SK-N-SH (cell line): ENCODE measurements around the gene MAD1L1.

Experiments
- CTCF ChIP-seq: fragments of 200-600 bp; sonication (generic); IDR thresholded peaks from 2 replicates; pipeline ENCODE4 v1.6.1; 2017; ENCODE audit warnings: antibody characterized with exemption, mild to moderate bottlenecking, moderate library complexity
- GABPA ChIP-seq: IDR thresholded peaks from 2 replicates; pipeline ENCODE4 v1.4.0; 2012; ENCODE audit warnings: low read depth, mild to moderate bottlenecking
- JUND ChIP-seq: IDR thresholded peaks from 2 replicates; pipeline ENCODE4 v1.4.0; 2012
- MAX ChIP-seq: IDR thresholded peaks from 2 replicates; pipeline ENCODE4 v1.4.0; 2012; ENCODE audit warnings: low read depth
- MXI1 ChIP-seq: IDR thresholded peaks from 2 replicates; pipeline ENCODE4 v1.6.1; 2012; ENCODE audit warnings: mild to moderate bottlenecking, low read depth, low read length, improper control_type of control experiment
- POLR2AphosphoS5 ChIP-seq: IDR thresholded peaks from 2 replicates; pipeline ENCODE4 v1.6.1; 2012; ENCODE audit warnings: low read depth, low read length
- RCOR1 ChIP-seq: fragments of 150-350 bp; IDR thresholded peaks from 2 replicates; pipeline ENCODE4 v1.6.1; 2017; ENCODE audit warnings: antibody characterized with exemption, low read length
- SIN3A ChIP-seq: IDR thresholded peaks from 2 replicates; pipeline ENCODE4 v1.6.1; 2012; ENCODE audit warnings: low read depth, mild to moderate bottlenecking, low read length, moderate library complexity, borderline replicate concordance
- SMC3 ChIP-seq: IDR thresholded peaks from 2 replicates; pipeline ENCODE4 v1.6.1; 2012; ENCODE audit warnings: low read depth, low read length, improper control_type of control experiment
- TAF1 ChIP-seq: IDR thresholded peaks from 2 replicates; pipeline ENCODE4 v1.6.1; 2012; ENCODE audit warnings: low read depth, mild to moderate bottlenecking, low read length, moderate library complexity, borderline replicate concordance
- TF ChIP-seq, protein P1 (sequence below): fragments of 150-350 bp; IDR thresholded peaks from 2 replicates; pipeline ENCODE4 v1.6.1; 2017; ENCODE audit warnings: antibody characterized with exemption, low read length, low read depth, borderline replicate concordance
- TF ChIP-seq, protein P2 (sequence below): fragments of 150-350 bp; IDR thresholded peaks from 2 replicates; pipeline ENCODE4 v1.6.1; 2016; ENCODE audit warnings: mild to moderate bottlenecking, low read depth, low read length
- TF ChIP-seq, protein P3 (sequence below): IDR thresholded peaks from 2 replicates; pipeline ENCODE4 v1.4.0; 2012; ENCODE audit warnings: low read depth, borderline replicate concordance

DNA sequence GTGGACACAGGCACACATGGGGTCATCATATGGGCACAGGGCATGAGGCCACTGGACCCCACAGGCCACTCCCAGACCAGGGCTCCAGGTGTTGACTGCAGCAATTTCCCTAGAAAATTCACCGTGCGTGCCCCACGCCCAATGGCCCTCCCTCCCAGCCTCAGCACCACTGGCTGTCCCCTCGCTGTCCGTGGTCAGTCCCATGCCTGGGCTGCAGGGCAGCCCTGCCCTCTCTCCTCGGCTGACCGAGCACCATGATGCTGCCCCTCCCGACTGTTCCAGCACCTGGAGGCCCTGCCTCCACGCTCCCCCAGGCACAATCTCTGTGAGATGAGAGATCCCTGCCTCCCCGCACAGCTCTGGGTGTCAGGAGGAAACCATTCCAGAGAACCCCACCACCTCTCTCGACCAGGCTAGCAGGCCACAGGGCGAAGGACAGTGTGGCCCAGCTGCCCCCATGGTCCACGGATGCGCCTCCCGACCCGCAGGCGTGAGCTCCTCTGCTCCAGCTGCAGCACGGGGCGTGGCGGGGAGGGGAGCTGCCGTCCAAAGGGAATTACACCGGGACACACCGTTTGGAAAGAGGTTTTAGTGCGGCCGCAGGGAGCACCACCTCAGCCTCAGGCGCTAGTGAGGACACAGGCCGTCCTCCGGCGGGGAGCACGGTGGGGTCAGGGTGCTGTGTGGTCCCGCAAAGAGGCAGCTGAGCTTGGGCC, 21.8 kb upstream of the MAD1L1 start:
- no peak for TF ChIP-seq CTCF
- no peak for TF ChIP-seq SIN3A
- TF ChIP-seq SMC3: no peak
- no peak for TF ChIP-seq POLR2AphosphoS5
- no peak for TF ChIP-seq MXI1
- TF ChIP-seq, protein P1, sequence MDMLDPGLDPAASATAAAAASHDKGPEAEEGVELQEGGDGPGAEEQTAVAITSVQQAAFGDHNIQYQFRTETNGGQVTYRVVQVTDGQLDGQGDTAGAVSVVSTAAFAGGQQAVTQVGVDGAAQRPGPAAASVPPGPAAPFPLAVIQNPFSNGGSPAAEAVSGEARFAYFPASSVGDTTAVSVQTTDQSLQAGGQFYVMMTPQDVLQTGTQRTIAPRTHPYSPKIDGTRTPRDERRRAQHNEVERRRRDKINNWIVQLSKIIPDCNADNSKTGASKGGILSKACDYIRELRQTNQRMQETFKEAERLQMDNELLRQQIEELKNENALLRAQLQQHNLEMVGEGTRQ: no peak
- TF ChIP-seq, protein P2, sequence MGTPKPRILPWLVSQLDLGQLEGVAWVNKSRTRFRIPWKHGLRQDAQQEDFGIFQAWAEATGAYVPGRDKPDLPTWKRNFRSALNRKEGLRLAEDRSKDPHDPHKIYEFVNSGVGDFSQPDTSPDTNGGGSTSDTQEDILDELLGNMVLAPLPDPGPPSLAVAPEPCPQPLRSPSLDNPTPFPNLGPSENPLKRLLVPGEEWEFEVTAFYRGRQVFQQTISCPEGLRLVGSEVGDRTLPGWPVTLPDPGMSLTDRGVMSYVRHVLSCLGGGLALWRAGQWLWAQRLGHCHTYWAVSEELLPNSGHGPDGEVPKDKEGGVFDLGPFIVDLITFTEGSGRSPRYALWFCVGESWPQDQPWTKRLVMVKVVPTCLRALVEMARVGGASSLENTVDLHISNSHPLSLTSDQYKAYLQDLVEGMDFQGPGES: no peak
- no peak for TF ChIP-seq MAX
- no peak for TF ChIP-seq GABPA
- no peak for TF ChIP-seq TAF1
- TF ChIP-seq JUND: no peak
- no peak for TF ChIP-seq RCOR1
- TF ChIP-seq, protein P3, sequence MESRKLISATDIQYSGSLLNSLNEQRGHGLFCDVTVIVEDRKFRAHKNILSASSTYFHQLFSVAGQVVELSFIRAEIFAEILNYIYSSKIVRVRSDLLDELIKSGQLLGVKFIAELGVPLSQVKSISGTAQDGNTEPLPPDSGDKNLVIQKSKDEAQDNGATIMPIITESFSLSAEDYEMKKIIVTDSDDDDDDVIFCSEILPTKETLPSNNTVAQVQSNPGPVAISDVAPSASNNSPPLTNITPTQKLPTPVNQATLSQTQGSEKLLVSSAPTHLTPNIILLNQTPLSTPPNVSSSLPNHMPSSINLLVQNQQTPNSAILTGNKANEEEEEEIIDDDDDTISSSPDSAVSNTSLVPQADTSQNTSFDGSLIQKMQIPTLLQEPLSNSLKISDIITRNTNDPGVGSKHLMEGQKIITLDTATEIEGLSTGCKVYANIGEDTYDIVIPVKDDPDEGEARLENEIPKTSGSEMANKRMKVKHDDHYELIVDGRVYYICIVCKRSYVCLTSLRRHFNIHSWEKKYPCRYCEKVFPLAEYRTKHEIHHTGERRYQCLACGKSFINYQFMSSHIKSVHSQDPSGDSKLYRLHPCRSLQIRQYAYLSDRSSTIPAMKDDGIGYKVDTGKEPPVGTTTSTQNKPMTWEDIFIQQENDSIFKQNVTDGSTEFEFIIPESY: no peak
